Measurements from ENCODE around the gene GNG12. TPM values are rescaled to one million over a fixed set of nuclear protein-coding genes. Genes with fewer than 3 reads are reported as not detected.

GNG12 gene
- total RNA-seq, 1 experiment from 2014 or later: 12.5 TPM

- Mint-ChIP-seq H3K27ac (ENCODE audit: unreplicated experiment) (no peak overlapping the region), H3K9me3 (ENCODE audit: unreplicated experiment) (no peaks in the 10 kb centered on the region), H3K27me3 (ENCODE audit: insufficient read depth, unreplicated experiment) (no peaks in the 10 kb centered on the region), H3K4me3 (ENCODE audit: unreplicated experiment) (no peak overlapping the region), H3K36me3 (ENCODE audit: insufficient read depth, unreplicated experiment) (peaks cover 7% of the 10 kb centered on the region), H3K4me1 (ENCODE audit: low read depth, unreplicated experiment) (peaks cover 7% of the 10 kb centered on the region)
- ChIA-PET CTCF (interaction anchor here (0.9 kb wide), 1 partner anchor 36 kb away, joined by 4 read pairs; no protein-coding TSS in a partner anchor), POLR2A (no interaction called here)
- BruUV-seq (replicated peaks): no TSS peak
- no peak for DNase-seq
- Histone ChIP-seq H3K27me3 (replicated peaks; ENCODE audit: control insufficient read depth, insufficient read depth, low read length) (no peaks in the 10 kb centered on the region), H3K4me1 (peaks cover 40% of the 10 kb centered on the region), H3K36me3 (ENCODE audit: control insufficient read depth, insufficient read depth, low read length) (no peaks in the 10 kb centered on the region), H3K9me3 (no peaks in the 10 kb centered on the region), H3K4me3 (ENCODE audit: low read depth, low read length) (no peak overlapping the region)
- intact Hi-C loops (cut with micrococcal nuclease; ENCODE audit: unreplicated experiment): no loop called here
- TF ChIP-seq CTCF (IDR thresholded peaks at IDR 0.05; ENCODE audit: insufficient read depth in 1 of 2, low read depth in 1 of 2, low read length in 1 of 2, severe bottlenecking in 1 of 2, unreplicated experiment in 1 of 2): no peak
Measured at GRCh38 chr1:67736750-67737149, 96.5 kb downstream of the GNG12 start.

GRCh38 chr1:67735806-67736627, 97.2 kb downstream of the GNG12 start:
- H3K9me3 Mint-ChIP-seq (ENCODE audit: unreplicated experiment): no peaks in the 10 kb centered on the region
- no peak for TF ChIP-seq CTCF (IDR thresholded peaks at IDR 0.05; ENCODE audit: insufficient read depth in 1 of 2, low read depth in 1 of 2, low read length in 1 of 2, severe bottlenecking in 1 of 2, unreplicated experiment in 1 of 2)
- no peak overlapping the region for H3K4me3 ChIP-seq (ENCODE audit: low read depth, low read length)
- ChIA-PET CTCF (no interaction called here), POLR2A (no interaction called here)
- peaks cover 33% of the 10 kb centered on the region for H3K4me1 ChIP-seq
- intact Hi-C loops (cut with micrococcal nuclease; ENCODE audit: unreplicated experiment): no loop called here
- H3K27ac Mint-ChIP-seq (ENCODE audit: unreplicated experiment): no peak overlapping the region
- H3K36me3 Mint-ChIP-seq (ENCODE audit: insufficient read depth, unreplicated experiment): peaks cover 7% of the 10 kb centered on the region
- no peak overlapping the region for H3K4me3 Mint-ChIP-seq (ENCODE audit: unreplicated experiment)
- no peaks in the 10 kb centered on the region for H3K9me3 ChIP-seq
- DNase-seq: no peak
- H3K4me1 Mint-ChIP-seq (ENCODE audit: low read depth, unreplicated experiment): peaks cover 7% of the 10 kb centered on the region
- no peaks in the 10 kb centered on the region for H3K27me3 Mint-ChIP-seq (ENCODE audit: insufficient read depth, unreplicated experiment)
- H3K36me3 ChIP-seq (ENCODE audit: control insufficient read depth, insufficient read depth, low read length): no peaks in the 10 kb centered on the region
- BruUV-seq (replicated peaks): no TSS peak
- H3K27me3 ChIP-seq (replicated peaks; ENCODE audit: control insufficient read depth, insufficient read depth, low read length): no peaks in the 10 kb centered on the region

- Histone ChIP-seq H3K27me3 (replicated peaks; ENCODE audit: control insufficient read depth, insufficient read depth, low read length) (no peaks in the 10 kb centered on the region), H3K36me3 (ENCODE audit: control insufficient read depth, insufficient read depth, low read length) (no peaks in the 10 kb centered on the region), H3K9me3 (no peaks in the 10 kb centered on the region), H3K4me3 (ENCODE audit: low read depth, low read length) (no peak overlapping the region), H3K4me1 (peaks cover 26% of the 10 kb centered on the region)
- Mint-ChIP-seq H3K9me3 (ENCODE audit: unreplicated experiment) (no peaks in the 10 kb centered on the region), H3K36me3 (ENCODE audit: insufficient read depth, unreplicated experiment) (peaks cover 7% of the 10 kb centered on the region), H3K27ac (ENCODE audit: unreplicated experiment) (no peak overlapping the region), H3K4me3 (ENCODE audit: unreplicated experiment) (no peak overlapping the region), H3K4me1 (ENCODE audit: low read depth, unreplicated experiment) (peaks cover 7% of the 10 kb centered on the region), H3K27me3 (ENCODE audit: insufficient read depth, unreplicated experiment) (no peaks in the 10 kb centered on the region)
- no peak for DNase-seq
- intact Hi-C loops (cut with micrococcal nuclease; ENCODE audit: unreplicated experiment): no loop called here
- BruUV-seq (replicated peaks): no TSS peak
- POLR2A ChIA-PET: no interaction called here
- CTCF ChIA-PET: no interaction called here
- TF ChIP-seq CTCF (IDR thresholded peaks at IDR 0.05; ENCODE audit: insufficient read depth in 1 of 2, low read depth in 1 of 2, low read length in 1 of 2, severe bottlenecking in 1 of 2, unreplicated experiment in 1 of 2): no peak
Measured at GRCh38 chr1:67735206-67735605, 98.1 kb downstream of the GNG12 start.
